Ovary (tissue), 9 donors: ENCODE results near the gene SCYL1. TPM values are rescaled to one million over a fixed set of nuclear protein-coding genes. Genes with fewer than 3 reads are reported as not detected.

ENCODE experiments used
- DNase-seq, 5 donors: peaks; one replicate each; pipeline ENCODE4 v3.0.0-alpha.2; 2019 to 2020
- H3K27ac ChIP-seq, 2 donors: fragments of 200-600 bp; one replicate each; pipeline versions ENCODE4 v1.5.1 to v1.8.0; 2019 to 2022
- H3K27me3 ChIP-seq: fragments of 200-600 bp; one replicate; pipeline ENCODE4 v1.8.0; 2022
- H3K36me3 ChIP-seq: fragments of 200-600 bp; sonication (generic); one replicate; pipeline ENCODE4 v1.5.1; 2019
- H3K4me1 ChIP-seq: one replicate; pipeline ENCODE4 v1.8.1; 2013; ENCODE audit warnings: mild to moderate bottlenecking, moderate library complexity; ENCODE audit not compliant: insufficient read depth
- H3K4me3 ChIP-seq: fragments of 200-600 bp; sonication (generic); one replicate; pipeline ENCODE4 v1.5.1; 2017
- H3K9me3 ChIP-seq, 2 donors: fragments of 200-600 bp in 1 of 2; sonication (generic) in 1 of 2; one replicate each; pipeline versions ENCODE4 v1.5.1 to v1.8.1; 2013 to 2019; ENCODE audit warnings: mild to moderate bottlenecking in 1 of 2, moderate library complexity in 1 of 2
- EP300 ChIP-seq: sonication (generic); formaldehyde crosslinking; IDR thresholded peaks from one replicate; pipeline ENCODE4 v1.6.1; 2017; ENCODE audit warnings: antibody characterized with exemption
- POLR2A ChIP-seq: fragments of 450-650 bp; IDR thresholded peaks from one replicate; pipeline ENCODE4 v1.6.1; 2017; ENCODE audit warnings: antibody characterized with exemption, mild to moderate bottlenecking, moderate library complexity
- WGBS, 3 donors: extraction: QIAGEN DNeasy Blood & Tissue Kit in 1 of 3; methylation state at CpG; one replicate each; pipeline versions ENCODE4 v1.1.5 to v1.1.7; 2013 to 2017; 5-methylcytosine and 5-hydroxymethylcytosine counted together
- intact Hi-C, 4 donors: fragments of 100-400 bp; cut with DNase I; formaldehyde crosslinking; loops; one replicate each; pipeline versions ENCODE4 v1.11.0 to v1.15.1; 2022 to 2023
- polyA plus RNA-seq, 2 donors: library from polyadenylated mRNA; stranded (reverse); fragments of 200-250 nt in 1 of 2; fragments of 350-450 nt in 1 of 2; fragmentation: Illumina TruSeq in 1 of 2; extraction: RNeasy Lipid Tissue Mini Kit (QIAGEN cat#74804) in 1 of 2; gene quantifications; one replicate each; pipeline ENCODE4 v1.2.3, GENCODE V29; 2013 to 2014
- total RNA-seq, 7 donors: library from RNA; depleted of rRNA in 2 of 7; stranded (reverse); fragments of >200 nt in 2 of 7; fragmentation: NEBNext Ultra II Directional in 3 of 7; extraction: Animal tissue kit (Norgen Biotek cat#: 25700) in 3 of 7; gene quantifications; one replicate each; pipeline versions ENCODE4 v1.1.0 to v1.2.4, GENCODE V29; 2016 to 2023
- TF ChIP-seq, protein P1 (sequence below), 3 donors: fragments of 450-650 bp in 2 of 3; fragments of 200-600 bp in 1 of 3; IDR thresholded peaks; one replicate each; pipeline versions ENCODE4 v1.5.1 to v1.8.0; 2016 to 2022; ENCODE audit warnings: antibody characterized with exemption in 3 of 3, mild to moderate bottlenecking in 1 of 3
- donor health status: DM: no; HTN: no; CAD: no; lungs with moderate emphysema.
- donor health status: DM: no; HTN: no; CAD: no.
- donor health status: Bipolar disorder and iron deficiency.
- donor health status: DM: yes; HTN: yes; CAD: no.
- donor health status: DM: no; HTN: no; CAD: no.
- donor health status: DM: yes; HTN: yes; CAD: no.

Gene SCYL1
- total and polyA plus RNA-seq, 9 donors: 11.7 to 118 (median 86.6) TPM

DNA sequence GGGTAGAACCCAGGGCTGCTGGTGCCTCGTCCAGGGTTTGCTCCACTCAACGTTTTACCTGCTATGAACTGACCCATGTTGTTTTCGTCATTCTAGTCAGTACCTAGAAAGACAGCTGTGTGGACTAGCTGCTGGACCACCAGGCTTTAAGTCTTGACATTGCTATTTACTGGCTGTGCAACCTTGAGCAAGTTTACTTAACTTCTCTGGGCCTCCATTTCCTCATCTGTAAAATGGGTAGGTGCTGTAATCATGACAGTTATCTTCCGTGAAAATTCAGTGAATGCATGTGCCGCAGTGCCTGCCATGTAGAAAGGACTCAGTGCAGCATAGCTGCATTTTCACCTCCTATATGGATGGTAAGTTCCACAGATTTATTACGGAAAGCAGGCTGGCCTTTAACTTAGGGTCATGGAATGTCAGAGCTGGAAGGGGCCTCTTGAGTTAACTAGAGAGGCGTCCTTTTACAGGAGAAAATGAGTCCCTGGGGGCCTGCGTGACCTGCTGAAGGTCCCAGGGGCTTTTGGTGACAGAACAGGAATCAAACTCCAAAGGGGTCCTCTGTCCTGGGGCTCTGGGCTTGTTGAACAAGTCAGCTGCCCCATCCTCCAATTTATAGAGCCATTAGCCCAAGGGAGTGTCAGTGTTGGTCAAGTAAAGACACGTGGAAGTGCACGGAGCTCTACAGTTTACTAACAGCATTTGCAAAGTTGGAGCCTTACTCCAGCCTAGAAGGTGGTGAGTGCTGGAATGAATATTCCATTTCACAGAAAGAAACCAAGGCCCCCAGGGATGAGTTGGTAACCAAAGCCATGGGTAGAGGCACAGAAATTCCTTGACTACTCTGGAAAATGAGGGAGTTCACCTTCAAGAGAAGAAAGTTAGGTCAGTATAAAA, 38.1 kb upstream of the SCYL1 start:
- Histone ChIP-seq H3K36me3 (no peaks in the 10 kb centered on the region), H3K4me3 (no peak overlapping the region), H3K27ac (peak overlapping the region; percentile 46 to 86), H3K27me3 (no peaks in the 10 kb centered on the region), H3K9me3 (no peaks in the 10 kb centered on the region), H3K4me1 (peaks cover 40% of the 10 kb centered on the region)
- WGBS, 3 donors: 63 to 70% (median 67%) methylated on average over 10 of the region's 10 CpGs
- TF ChIP-seq POLR2A (peak; percentile 9), EP300 (no peak)
- TF ChIP-seq, protein P1, sequence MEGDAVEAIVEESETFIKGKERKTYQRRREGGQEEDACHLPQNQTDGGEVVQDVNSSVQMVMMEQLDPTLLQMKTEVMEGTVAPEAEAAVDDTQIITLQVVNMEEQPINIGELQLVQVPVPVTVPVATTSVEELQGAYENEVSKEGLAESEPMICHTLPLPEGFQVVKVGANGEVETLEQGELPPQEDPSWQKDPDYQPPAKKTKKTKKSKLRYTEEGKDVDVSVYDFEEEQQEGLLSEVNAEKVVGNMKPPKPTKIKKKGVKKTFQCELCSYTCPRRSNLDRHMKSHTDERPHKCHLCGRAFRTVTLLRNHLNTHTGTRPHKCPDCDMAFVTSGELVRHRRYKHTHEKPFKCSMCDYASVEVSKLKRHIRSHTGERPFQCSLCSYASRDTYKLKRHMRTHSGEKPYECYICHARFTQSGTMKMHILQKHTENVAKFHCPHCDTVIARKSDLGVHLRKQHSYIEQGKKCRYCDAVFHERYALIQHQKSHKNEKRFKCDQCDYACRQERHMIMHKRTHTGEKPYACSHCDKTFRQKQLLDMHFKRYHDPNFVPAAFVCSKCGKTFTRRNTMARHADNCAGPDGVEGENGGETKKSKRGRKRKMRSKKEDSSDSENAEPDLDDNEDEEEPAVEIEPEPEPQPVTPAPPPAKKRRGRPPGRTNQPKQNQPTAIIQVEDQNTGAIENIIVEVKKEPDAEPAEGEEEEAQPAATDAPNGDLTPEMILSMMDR (IDR thresholded peaks at IDR 0.05): no peak
- intact Hi-C loops: no loop called here
- peak in 2 of 5 donors; percentile 35 to 43 for DNase-seq

DNA sequence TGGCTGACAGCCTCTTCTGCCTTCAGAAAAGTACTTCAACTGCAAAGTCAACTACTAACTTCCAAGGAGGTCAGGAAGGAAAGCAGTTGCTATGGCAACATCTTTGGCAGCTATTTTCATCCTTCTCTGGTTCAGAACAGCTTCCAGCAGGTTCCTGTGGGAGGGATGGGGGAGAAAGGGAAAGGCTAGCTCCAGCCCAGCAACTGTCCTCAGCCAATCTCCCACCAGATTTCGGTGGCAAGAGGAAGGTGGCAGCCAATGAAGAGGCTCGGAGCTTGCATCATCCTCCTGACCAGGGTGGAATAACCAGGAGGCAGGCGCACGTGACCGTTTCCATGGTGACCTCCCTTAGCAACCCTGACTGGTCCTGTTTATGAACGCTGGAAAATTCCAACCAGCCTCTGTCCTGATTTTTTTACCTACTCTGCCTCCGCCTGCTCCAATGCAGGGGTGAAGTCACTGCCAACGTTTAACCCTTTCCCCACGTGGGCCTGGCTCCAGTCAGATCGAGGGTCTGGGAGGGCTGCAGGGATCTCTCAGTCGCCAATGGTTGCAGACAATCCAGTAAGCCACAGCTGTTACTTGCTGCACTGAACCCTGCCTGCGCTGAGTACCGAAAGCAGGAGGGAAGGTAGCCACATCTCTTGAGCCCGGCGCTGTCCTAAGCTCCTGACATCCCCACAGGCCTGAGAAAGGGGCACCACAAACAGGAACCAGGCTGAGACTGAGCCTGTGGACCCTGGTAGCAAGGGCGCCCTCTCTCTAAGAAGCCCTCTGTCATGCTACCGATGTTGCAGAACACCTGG, 37.2 kb upstream of the SCYL1 start:
- DNase-seq: peak; percentile 95 to 99 (median 97)
- no peaks in the 10 kb centered on the region for H3K9me3 ChIP-seq
- peaks cover 45% of the 10 kb centered on the region for H3K4me1 ChIP-seq
- H3K36me3 ChIP-seq: no peaks in the 10 kb centered on the region
- WGBS, 3 donors: 2 to 7% (median 3%) methylated on average over 17 of the region's 17 CpGs
- intact Hi-C loops: no loop called here
- H3K27me3 ChIP-seq: no peaks in the 10 kb centered on the region
- H3K4me3 ChIP-seq: peak overlapping the region; percentile 12
- TF ChIP-seq POLR2A (peak; percentile 42), EP300 (peak; percentile 71)
- TF ChIP-seq, protein P1 (IDR thresholded peaks at IDR 0.05): peak in 1 of 3 donors; percentile 22
- H3K27ac ChIP-seq: peak overlapping the region; percentile 91 to 96

DNA sequence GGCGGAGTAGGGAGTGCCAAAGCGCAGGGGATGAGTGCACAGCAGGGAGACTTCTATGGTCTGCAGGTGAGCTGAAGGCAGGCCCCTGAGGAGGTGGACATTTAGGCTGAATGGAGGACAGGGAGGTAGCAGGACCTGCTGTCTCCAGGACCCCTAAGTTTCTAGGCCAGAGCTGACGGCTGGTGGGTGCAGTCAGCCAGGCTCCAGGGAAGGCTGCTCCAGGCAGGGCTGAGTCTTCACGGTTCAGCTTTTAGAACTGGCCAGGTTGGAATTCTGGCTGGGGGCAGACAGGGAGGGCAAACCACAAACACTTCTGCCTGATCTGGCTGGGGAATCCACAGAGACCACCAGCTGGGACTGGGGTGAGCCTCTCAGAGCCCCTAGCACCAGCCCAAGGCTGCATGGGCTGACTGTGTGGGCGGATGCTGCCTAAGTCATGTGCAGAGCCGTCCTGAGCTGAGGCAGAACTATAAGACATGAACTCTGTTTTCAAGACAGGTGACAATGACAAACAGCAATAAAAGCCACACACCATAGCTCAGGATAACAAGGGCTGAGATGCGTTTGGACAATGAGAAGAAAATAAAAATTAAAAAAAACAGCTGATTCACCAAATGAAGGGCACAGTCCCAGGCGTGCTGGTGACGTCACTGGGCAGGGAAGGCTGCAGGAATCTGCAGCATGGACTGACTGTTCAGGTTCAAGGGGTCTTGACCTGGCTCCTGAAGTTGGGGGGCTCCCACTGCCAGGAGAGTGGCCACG, 36.4 kb upstream of the SCYL1 start:
- peak overlapping the region; percentile 91 to 96 for H3K27ac ChIP-seq
- H3K4me1 ChIP-seq: peaks cover 50% of the 10 kb centered on the region
- H3K27me3 ChIP-seq: no peaks in the 10 kb centered on the region
- 23 to 25% (median 24%) methylated on average over 10 of the region's 10 CpGs for WGBS, 3 donors
- no peaks in the 10 kb centered on the region for H3K9me3 ChIP-seq
- intact Hi-C loops: no loop called here
- peak; percentile 64 to 79 (median 75) for DNase-seq
- peak overlapping the region; percentile 12 for H3K4me3 ChIP-seq
- no peak for TF ChIP-seq EP300
- TF ChIP-seq, protein P1 (IDR thresholded peaks at IDR 0.05): no peak
- TF ChIP-seq POLR2A: no peak
- no peaks in the 10 kb centered on the region for H3K36me3 ChIP-seq
